Activated T-helper 1 cell treated with anti-CD3 and anti-CD28 coated beads, Interleukin-2, amount 50 U/mL, for 16 hours (primary cell): ENCODE measurements around the gene CYTH2.
"Not testable (repeated sequence)": the region's sequence is repeated elsewhere in the genome, so short reads cannot be mapped to it uniquely, and the experiment has no call there.

Source experiments
- DNase-seq, 2 donors: peaks; one replicate each; pipeline ENCODE4 v3.0.0-alpha.2; 2020; ENCODE audit warnings: low read depth in 1 of 2, low spot score in 1 of 2

Gene CYTH2

GRCh38 chr19:48511321-48511731, 42.2 kb downstream of the CYTH2 start:
- no peak for DNase-seq

GRCh38 chr19:48511800-48512503, 42.8 kb downstream of the CYTH2 start, which contains the start of gene LMTK3:
LMTK3 (minus strand) TSS chr19:48511835; CDS start chr19:48511576, 259 bp downstream.
- peak; percentile 61 to 70 for DNase-seq

- DNase-seq, result no peak
Measured at GRCh38 chr19:48512504-48513288, 43.5 kb downstream of the CYTH2 start.

- peak; percentile 40 to 55 for DNase-seq
Measured at GRCh38 chr19:48513289-48514122, 44.3 kb downstream of the CYTH2 start.

GRCh38 chr19:48514123-48514458, 44.9 kb downstream of the CYTH2 start:
- no peak for DNase-seq

- no peak for DNase-seq
Measured at GRCh38 chr19:48516536-48516935, 47.4 kb downstream of the CYTH2 start.

GRCh38 chr19:48518207-48518606, 49.0 kb downstream of the CYTH2 start:
- DNase-seq, result no peak

GRCh38 chr19:48519426-48519825, 50.3 kb downstream of the CYTH2 start:
- DNase-seq, result not testable (repeated sequence)

GRCh38 chr19:48520134-48520533, 51.0 kb downstream of the CYTH2 start:
- no peak for DNase-seq

- no peak for DNase-seq
Measured at GRCh38 chr19:48524221-48524620, 55.1 kb downstream of the CYTH2 start.

GRCh38 chr19:48524732-48525131, 55.6 kb downstream of the CYTH2 start:
- DNase-seq, result no peak

- no peak for DNase-seq
Measured at GRCh38 chr19:48529156-48529555, 60.0 kb downstream of the CYTH2 start.

GRCh38 chr19:48530066-48530720, 61.0 kb downstream of the CYTH2 start:
- no peak for DNase-seq

GRCh38 chr19:48530770-48531169, 61.6 kb downstream of the CYTH2 start:
- DNase-seq, result no peak
